ENCODE measurements around the gene CCDC138.

CCDC138 gene

DNA sequence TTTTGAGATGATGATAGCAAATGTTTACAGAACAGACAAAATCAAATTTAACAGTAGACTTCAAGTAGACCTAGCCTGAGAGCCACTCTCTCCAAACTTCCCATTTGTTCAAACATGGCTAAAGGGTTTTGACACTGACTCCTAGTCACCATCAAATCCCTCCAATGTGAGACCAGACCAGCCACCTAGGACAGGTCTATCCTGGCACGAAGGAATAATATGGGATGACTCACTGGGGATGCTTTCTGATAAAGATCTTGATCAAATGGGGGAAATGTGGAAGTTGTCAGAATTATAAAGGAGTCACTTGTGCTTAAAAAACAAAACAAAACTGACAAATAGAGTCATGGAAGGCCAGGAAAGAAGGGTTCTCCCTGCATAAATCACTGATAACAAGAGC, 106.7 kb downstream of the CCDC138 start:
- peaks cover 2% of the 10 kb centered on the region; the same call in 1 of the 2 replicates for H3K9me3 ChIP-seq (ENCODE audit: control insufficient read depth, insufficient read depth, low read length)
- H3K4me1 ChIP-seq (ENCODE audit: insufficient read depth, low read length) = no peaks in the 10 kb centered on the region
- no peak overlapping the region for H3K9ac ChIP-seq (ENCODE audit: low read depth, low read length)
- no peaks in the 10 kb centered on the region for H3K36me3 ChIP-seq (ENCODE audit: insufficient read depth, low read length)

- no peaks in the 10 kb centered on the region for H3K36me3 ChIP-seq (ENCODE audit: insufficient read depth, low read length)
- no peak overlapping the region for H3K9ac ChIP-seq (ENCODE audit: low read depth, low read length)
- H3K4me1 ChIP-seq (ENCODE audit: insufficient read depth, low read length) = no peaks in the 10 kb centered on the region
- H3K9me3 ChIP-seq (ENCODE audit: control insufficient read depth, insufficient read depth, low read length) = peaks cover 2% of the 10 kb centered on the region; the same call in 1 of the 2 replicates
These were observed 108.2 kb downstream of the CCDC138 start for GRCh38 chr2:108894766-108895165.

- Histone ChIP-seq H3K9me3 (ENCODE audit: control insufficient read depth, insufficient read depth, low read length) (peaks cover 2% of the 10 kb centered on the region; the same call in 1 of the 2 replicates), H3K9ac (ENCODE audit: low read depth, low read length) (no peak overlapping the region), H3K4me1 (ENCODE audit: insufficient read depth, low read length) (no peaks in the 10 kb centered on the region), H3K36me3 (ENCODE audit: insufficient read depth, low read length) (no peaks in the 10 kb centered on the region)
These were observed 108.6 kb downstream of the CCDC138 start for GRCh38 chr2:108895188-108895587.

DNA sequence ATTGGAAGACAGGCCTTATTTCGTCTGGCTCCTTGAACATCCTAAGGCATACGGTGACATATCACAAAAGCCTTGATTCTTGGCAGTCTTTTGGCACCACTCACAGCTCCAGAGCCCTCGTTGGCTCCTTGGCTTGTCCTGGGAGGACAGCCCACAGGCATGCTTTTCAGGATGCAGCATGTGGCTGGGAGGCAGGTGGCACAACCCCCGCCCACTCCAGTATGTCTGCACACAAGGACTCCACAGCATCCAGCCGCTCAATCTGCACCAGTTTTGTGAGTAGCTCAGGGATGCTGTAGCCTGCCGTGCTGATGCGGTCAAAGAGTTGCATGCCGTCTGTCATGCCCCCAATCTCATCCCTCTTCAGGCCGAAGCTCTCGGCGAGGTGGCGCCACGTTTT, 110.2 kb downstream of the CCDC138 start:
- Histone ChIP-seq H3K9ac (ENCODE audit: low read depth, low read length) (no peak overlapping the region), H3K36me3 (ENCODE audit: insufficient read depth, low read length) (no peaks in the 10 kb centered on the region), H3K9me3 (ENCODE audit: control insufficient read depth, insufficient read depth, low read length) (no peaks in the 10 kb centered on the region), H3K4me1 (ENCODE audit: insufficient read depth, low read length) (no peaks in the 10 kb centered on the region)

DNA sequence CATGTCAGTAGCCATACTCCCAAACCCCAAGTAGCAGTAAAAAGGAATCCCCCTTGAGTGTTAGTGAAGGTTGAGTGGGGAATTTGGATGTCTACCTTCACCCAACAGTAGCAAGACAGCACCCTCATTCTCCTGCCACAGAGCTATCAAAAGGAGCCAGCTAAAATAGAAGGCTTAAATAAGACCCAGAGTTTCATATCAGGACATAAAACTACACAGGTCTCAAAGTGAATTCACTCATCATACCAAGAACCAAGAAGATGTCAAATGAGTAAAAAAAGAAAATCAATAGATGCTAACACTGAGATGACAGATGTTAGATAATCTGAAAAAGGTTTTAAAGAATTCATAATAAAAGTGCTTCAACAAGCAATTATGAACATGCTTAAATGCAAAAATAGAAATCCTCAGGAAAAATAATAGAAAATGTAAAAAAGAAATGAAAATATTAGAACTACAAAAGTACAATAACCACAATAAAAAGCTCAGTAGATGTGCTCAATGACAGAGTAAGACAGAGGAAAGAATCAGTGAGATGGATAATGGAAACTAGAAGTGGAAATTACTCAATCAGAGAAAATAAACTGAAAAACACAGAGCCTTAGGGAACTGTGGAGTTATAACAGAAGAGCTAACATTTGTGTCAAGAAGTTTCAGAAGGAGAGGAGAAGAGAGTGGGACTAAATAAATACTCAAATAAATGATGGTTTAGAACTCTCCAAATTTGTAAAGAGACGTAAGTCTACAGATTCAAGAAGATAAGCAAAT, 111.9 kb downstream of the CCDC138 start:
- Histone ChIP-seq H3K9me3 (ENCODE audit: control insufficient read depth, insufficient read depth, low read length) (no peaks in the 10 kb centered on the region), H3K4me1 (ENCODE audit: insufficient read depth, low read length) (no peaks in the 10 kb centered on the region), H3K36me3 (ENCODE audit: insufficient read depth, low read length) (no peaks in the 10 kb centered on the region)

DNA sequence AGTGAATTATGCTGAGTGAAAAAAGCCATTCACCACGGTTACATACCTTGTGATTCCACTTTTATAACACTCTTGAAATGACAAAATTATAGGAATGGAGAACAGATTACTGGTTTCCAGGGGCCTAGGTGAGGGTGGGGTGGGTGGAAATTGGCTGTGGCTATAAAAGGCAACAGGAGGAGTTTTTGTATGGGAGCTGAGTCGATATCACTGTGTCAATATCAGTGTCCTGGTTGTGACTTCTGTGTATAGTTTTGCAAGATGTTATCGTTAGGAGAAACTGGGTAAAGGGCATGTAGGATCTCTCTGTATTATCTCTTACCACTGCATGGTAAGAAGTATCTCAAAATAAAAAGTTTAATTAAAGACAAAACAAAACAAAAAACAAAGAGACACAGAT, 118.1 kb downstream of the CCDC138 start:
- Histone ChIP-seq H3K36me3 (ENCODE audit: insufficient read depth, low read length) (no peaks in the 10 kb centered on the region), H3K4me1 (ENCODE audit: insufficient read depth, low read length) (no peaks in the 10 kb centered on the region), H3K9me3 (ENCODE audit: control insufficient read depth, insufficient read depth, low read length) (no peaks in the 10 kb centered on the region), H3K9ac (ENCODE audit: low read depth, low read length) (no peak overlapping the region)

More for the DNA sequence above, 111.9 kb downstream of the CCDC138 start:
- no peak overlapping the region for H3K9ac ChIP-seq (ENCODE audit: low read depth, low read length)

- no peaks in the 10 kb centered on the region for H3K36me3 ChIP-seq (ENCODE audit: insufficient read depth, low read length)
- no peaks in the 10 kb centered on the region for H3K4me1 ChIP-seq (ENCODE audit: insufficient read depth, low read length)
- no peaks in the 10 kb centered on the region for H3K9me3 ChIP-seq (ENCODE audit: control insufficient read depth, insufficient read depth, low read length)
- no peak overlapping the region for H3K9ac ChIP-seq (ENCODE audit: low read depth, low read length)
These were observed 118.6 kb downstream of the CCDC138 start for GRCh38 chr2:108905176-108905575.

GRCh38 chr2:108905906-108906305, 119.3 kb downstream of the CCDC138 start:
- H3K36me3 ChIP-seq (ENCODE audit: insufficient read depth, low read length) = no peaks in the 10 kb centered on the region
- H3K9me3 ChIP-seq (ENCODE audit: control insufficient read depth, insufficient read depth, low read length) = no peaks in the 10 kb centered on the region
- H3K9ac ChIP-seq (ENCODE audit: low read depth, low read length) = no peak overlapping the region
- no peaks in the 10 kb centered on the region for H3K4me1 ChIP-seq (ENCODE audit: insufficient read depth, low read length)

DNA sequence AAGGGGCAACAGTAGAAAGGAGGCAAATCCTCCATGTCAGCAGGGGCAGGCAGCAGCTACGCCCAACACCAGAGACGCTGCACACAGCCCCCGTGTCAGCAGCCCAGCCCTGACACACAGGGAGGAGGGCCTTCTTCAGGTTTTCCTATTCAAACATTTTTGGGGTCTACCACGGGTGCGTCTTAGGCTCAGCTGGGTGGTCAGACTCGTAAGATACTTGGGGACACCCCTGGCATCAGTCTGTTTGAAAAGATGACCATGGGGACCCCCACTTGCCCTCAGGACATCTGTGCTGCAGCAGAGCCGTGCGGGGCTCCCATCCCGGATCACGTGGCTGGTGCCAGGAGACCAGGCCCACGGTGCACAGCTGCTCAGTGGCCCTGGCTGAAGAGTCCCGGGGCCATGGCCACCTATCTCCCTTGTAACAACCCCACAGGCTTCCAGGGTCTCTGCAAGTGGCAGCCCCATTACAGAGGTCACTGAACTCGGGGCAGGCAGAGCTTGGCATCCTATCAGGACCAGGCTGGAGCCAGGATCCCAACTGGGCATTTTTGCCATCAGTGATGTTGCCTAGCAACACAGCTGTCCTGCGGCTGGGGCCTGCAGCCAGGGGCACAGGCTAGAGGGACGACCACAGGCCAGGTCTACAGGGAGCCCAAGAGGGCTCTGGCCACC, 120.0 kb downstream of the CCDC138 start:
- Histone ChIP-seq H3K4me1 (ENCODE audit: insufficient read depth, low read length) (no peaks in the 10 kb centered on the region), H3K36me3 (ENCODE audit: insufficient read depth, low read length) (no peaks in the 10 kb centered on the region), H3K9ac (ENCODE audit: low read depth, low read length) (no peak overlapping the region), H3K9me3 (ENCODE audit: control insufficient read depth, insufficient read depth, low read length) (no peaks in the 10 kb centered on the region)

- Histone ChIP-seq H3K9ac (ENCODE audit: low read depth, low read length) (no peak overlapping the region), H3K36me3 (ENCODE audit: insufficient read depth, low read length) (no peaks in the 10 kb centered on the region), H3K4me1 (ENCODE audit: insufficient read depth, low read length) (no peaks in the 10 kb centered on the region), H3K9me3 (ENCODE audit: control insufficient read depth, insufficient read depth, low read length) (no peaks in the 10 kb centered on the region)
These were observed 121.5 kb downstream of the CCDC138 start for GRCh38 chr2:108907822-108908712.

- no peak overlapping the region for H3K9ac ChIP-seq (ENCODE audit: low read depth, low read length)
- H3K4me1 ChIP-seq (ENCODE audit: insufficient read depth, low read length) = no peaks in the 10 kb centered on the region
- no peaks in the 10 kb centered on the region for H3K9me3 ChIP-seq (ENCODE audit: control insufficient read depth, insufficient read depth, low read length)
- no peaks in the 10 kb centered on the region for H3K36me3 ChIP-seq (ENCODE audit: insufficient read depth, low read length)
These were observed 122.1 kb downstream of the CCDC138 start for GRCh38 chr2:108908713-108909070.

DNA sequence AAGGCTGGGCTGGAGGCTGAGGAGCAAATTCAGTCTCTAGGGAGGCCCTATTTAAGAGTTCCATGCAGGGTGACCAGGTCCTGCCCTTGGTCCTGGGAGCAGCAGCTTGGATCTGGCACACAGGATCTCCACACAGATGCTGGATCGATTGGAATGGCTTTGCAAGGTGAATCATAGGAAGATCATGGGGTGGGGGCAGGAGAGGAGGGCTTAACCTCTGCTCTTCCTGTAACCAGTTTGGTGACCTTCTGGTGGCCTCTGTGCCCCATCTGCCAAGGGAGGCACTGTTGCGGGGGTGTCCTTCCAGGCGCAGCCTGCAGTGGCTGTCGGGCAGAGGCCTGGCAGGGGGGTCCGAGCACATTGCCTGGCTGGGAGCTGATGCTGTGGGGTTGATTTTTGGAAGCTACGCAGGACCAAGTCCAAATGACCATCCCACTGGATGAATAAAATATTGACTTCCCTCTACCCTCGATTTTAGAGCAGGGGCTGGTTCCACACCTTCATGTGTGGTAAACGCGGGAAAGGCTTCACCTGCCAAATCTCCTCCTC, 122.8 kb downstream of the CCDC138 start:
- H3K9ac ChIP-seq (ENCODE audit: low read depth, low read length) = no peak overlapping the region
- no peaks in the 10 kb centered on the region for H3K9me3 ChIP-seq (ENCODE audit: control insufficient read depth, insufficient read depth, low read length)
- no peaks in the 10 kb centered on the region for H3K36me3 ChIP-seq (ENCODE audit: insufficient read depth, low read length)
- no peaks in the 10 kb centered on the region for H3K4me1 ChIP-seq (ENCODE audit: insufficient read depth, low read length)

GRCh38 chr2:108910011-108910431, 123.5 kb downstream of the CCDC138 start:
- H3K9ac ChIP-seq (ENCODE audit: low read depth, low read length) = no peak overlapping the region
- no peaks in the 10 kb centered on the region for H3K9me3 ChIP-seq (ENCODE audit: control insufficient read depth, insufficient read depth, low read length)
- H3K4me1 ChIP-seq (ENCODE audit: insufficient read depth, low read length) = no peaks in the 10 kb centered on the region
- no peaks in the 10 kb centered on the region for H3K36me3 ChIP-seq (ENCODE audit: insufficient read depth, low read length)

All from ES-I3 (cell line).